Measurements from ENCODE around the gene PARP16.

The PARP16 gene

GRCh38 chr15:65310431-65311137 lies 23.9 kb upstream of the PARP16 start:
- no peak for TF ChIP-seq CTCF (IDR thresholded peaks at IDR 0.05; ENCODE audit: low read depth, low read length, missing control alignments)
- no peak overlapping the region for H3K4me3 ChIP-seq (ENCODE audit: low read depth, low read length)
- no peak for DNase-seq (ENCODE audit: low read depth)

DNA sequence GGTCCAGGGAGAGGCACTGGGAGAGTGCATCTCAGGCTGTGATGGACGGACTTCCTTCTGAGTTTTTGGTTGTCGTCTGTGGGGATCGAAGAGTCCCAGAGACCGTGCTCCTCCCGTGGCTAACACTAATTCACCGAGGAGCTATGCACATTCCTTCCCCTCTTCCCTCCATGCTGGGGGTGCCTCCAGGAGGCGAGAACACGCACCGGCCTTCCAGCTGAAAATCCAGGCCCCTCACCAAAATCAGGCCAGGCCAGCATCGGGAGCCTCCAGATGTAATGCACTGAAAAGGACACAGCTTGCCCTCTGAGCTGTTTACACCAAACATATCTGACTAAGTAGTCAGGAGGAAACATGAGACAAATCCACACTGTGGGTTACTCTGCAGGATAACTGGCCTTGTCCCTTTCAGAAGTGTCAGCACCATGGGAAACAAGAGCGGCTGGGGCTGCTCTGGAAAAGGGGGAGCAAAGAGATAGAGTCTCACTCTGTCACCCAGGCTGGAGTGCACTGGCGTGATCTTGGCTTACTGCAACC lies 23.3 kb upstream of the PARP16 start:
- H3K4me3 ChIP-seq (ENCODE audit: low read depth, low read length) = no peak overlapping the region
- no peak for TF ChIP-seq CTCF (IDR thresholded peaks at IDR 0.05; ENCODE audit: low read depth, low read length, missing control alignments)
- DNase-seq (ENCODE audit: low read depth) = no peak

- no peak for DNase-seq (ENCODE audit: low read depth)
- no peak for TF ChIP-seq CTCF (IDR thresholded peaks at IDR 0.05; ENCODE audit: low read depth, low read length, missing control alignments)
- H3K4me3 ChIP-seq (ENCODE audit: low read depth, low read length) = no peak overlapping the region
Observed at GRCh38 chr15:65307978-65308377, 21.3 kb upstream of the PARP16 start.

GRCh38 chr15:65306551-65306950 lies 19.9 kb upstream of the PARP16 start:
- no peak for TF ChIP-seq CTCF (IDR thresholded peaks at IDR 0.05; ENCODE audit: low read depth, low read length, missing control alignments)
- DNase-seq (ENCODE audit: low read depth) = no peak
- H3K4me3 ChIP-seq (ENCODE audit: low read depth, low read length) = no peak overlapping the region

DNA sequence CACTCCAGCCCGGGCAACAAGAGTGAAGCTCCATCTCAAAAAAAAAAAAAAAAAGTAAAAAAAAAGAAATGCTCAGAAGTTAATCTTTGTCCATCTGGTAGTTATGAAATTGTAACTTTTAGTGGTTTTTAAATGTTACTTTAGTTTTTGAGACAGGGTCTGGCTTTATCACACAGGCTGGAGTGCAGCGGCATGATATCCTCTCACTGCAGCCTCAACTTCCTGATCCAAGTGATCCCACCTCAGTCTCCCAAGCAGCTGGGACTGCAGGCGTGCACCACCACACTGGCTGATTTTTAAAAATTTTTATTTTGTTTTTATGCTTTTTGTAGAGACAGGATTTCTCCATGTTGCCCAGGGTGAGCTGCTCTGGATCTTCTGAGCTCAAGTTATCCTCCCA lies 19.1 kb upstream of the PARP16 start:
- H3K4me3 ChIP-seq (ENCODE audit: low read depth, low read length) = no peak overlapping the region
- no peak for TF ChIP-seq CTCF (IDR thresholded peaks at IDR 0.05; ENCODE audit: low read depth, low read length, missing control alignments)
- DNase-seq (ENCODE audit: low read depth) = no peak

- no peak for TF ChIP-seq CTCF (IDR thresholded peaks at IDR 0.05; ENCODE audit: low read depth, low read length, missing control alignments)
- no peak for DNase-seq (ENCODE audit: low read depth)
- no peak overlapping the region for H3K4me3 ChIP-seq (ENCODE audit: low read depth, low read length)
Observed at GRCh38 chr15:65305150-65305758, 18.6 kb upstream of the PARP16 start.
